ENCODE measurements around the gene TMEM14A. TPM values are rescaled to one million over a fixed set of nuclear protein-coding genes. Genes with fewer than 3 reads are reported as not detected.

Gene TMEM14A, protein sequence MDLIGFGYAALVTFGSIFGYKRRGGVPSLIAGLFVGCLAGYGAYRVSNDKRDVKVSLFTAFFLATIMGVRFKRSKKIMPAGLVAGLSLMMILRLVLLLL
- 36.7 and 64.3 TPM in 2 replicates for total RNA-seq

DNA sequence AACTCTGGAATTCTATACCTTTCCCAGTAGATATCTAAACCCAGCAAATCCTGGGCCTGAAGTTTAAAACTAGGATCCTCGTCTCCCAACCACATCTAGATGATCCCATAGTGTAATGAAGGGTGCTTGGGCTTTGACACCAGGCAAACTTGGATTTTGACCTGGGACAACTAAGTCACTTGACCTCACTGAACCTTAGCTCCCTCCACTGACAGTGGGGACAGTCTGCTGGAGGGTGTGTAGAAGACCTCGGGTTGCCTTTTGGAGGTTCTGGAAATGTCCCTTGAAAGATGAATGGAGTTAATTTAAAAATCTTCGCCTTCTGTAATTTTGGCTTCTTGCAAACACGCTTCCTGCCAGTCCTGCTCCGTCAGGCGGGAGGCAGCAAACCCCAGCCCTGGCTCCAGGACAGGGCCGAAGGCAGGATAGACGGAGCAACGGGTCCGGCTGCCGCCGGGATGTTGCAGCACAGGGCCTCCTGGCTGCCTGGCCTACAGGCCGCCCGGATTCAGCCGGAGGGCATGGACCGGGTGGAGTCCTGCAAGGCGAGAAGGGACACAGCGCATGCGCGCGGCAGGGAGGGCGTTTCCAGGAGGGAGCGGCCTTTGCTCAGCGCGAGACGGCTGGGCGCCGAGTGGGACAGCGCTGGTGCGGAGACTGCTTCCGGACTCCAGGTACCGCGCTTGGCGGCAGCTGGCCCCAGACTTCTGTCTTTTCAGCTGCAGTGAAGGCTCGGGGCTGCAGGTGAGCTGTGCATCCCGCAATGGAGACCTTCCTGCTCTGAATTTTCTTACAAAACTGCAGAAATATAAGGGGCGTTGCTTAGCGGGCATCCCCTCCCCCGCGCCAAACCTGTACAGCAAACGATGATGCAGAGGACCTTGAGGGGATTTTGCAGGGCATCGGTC is at the start of gene TMEM14A:
TSS of gene TMEM14A (plus strand) at position 612 of the 908 bp plus-strand sequence. CDS start 5,990 bp downstream, outside the sequence.

Other genes with a start within 250 kb of the TMEM14A start
- 31.5 and 69.6 TPM in 2 replicates for gene TRAM2, start 94.1 kb upstream of the TMEM14A start, total RNA-seq
- gene GSTA2, start 92.4 kb downstream of the TMEM14A start, total RNA-seq = not detected in 2 replicates
- gene GSTA1, start 132.7 kb downstream of the TMEM14A start, total RNA-seq = not detected in 2 replicates
- not detected in 2 replicates for gene GSTA5, start 169.7 kb downstream of the TMEM14A start, total RNA-seq
- not detected in 2 replicates for gene GSTA3, start 238.6 kb downstream of the TMEM14A start, total RNA-seq